GM13976 (cell line): ENCODE measurements around the gene PDGFRB.

ENCODE experiments used
- DNase-seq: peaks from one replicate; pipeline ENCODE4 v3.0.0; 2012; ENCODE audit warnings: low spot score
- CTCF ChIP-seq: IDR thresholded peaks from 2 replicates; pipeline ENCODE4 v1.5.1; 2012; ENCODE audit warnings: borderline replicate concordance, mild to moderate bottlenecking; ENCODE audit not compliant: insufficient read depth; ENCODE audit errors: extremely low read depth, missing control alignments, control extremely low read depth
- in situ Hi-C: fragments of 300-500 bp; cut with MboI; formaldehyde crosslinking; loops from one replicate; pipeline ENCODE4 v1.12.0; 2022; ENCODE audit warnings: low sequenced_read_pairs, mixed read lengths, inconsistent platforms; ENCODE audit not compliant: unreplicated experiment

PDGFRB gene

DNA sequence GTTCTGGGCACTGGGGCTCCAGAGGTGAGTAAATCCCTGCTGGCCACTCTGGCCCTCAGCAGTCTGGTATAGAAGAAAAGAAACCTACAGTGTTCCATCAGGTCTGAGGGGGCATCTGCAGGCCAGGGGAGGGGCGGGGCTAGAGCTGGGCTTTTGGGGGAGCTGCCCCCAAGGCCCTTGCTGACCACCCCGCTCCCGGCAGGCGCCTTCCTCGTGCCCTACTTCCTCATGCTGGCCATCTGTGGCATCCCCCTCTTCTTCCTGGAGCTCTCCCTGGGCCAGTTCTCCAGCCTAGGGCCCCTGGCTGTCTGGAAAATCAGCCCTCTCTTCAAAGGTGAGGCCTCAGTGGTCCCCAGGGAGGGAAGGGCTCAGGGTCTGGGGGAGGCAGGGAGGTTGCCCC is 40.9 kb upstream of the PDGFRB start:
- DNase-seq = no peak
- in situ Hi-C loops = no loop called here
- no peak for TF ChIP-seq CTCF

GRCh38 chr5:150195736-150196485 is 40.3 kb upstream of the PDGFRB start:
- DNase-seq = no peak
- in situ Hi-C loops = no loop called here
- no peak for TF ChIP-seq CTCF

- in situ Hi-C loops = no loop called here
- TF ChIP-seq CTCF = no peak
- no peak for DNase-seq
Observed at GRCh38 chr5:150192462-150192861, 36.8 kb upstream of the PDGFRB start.

DNA sequence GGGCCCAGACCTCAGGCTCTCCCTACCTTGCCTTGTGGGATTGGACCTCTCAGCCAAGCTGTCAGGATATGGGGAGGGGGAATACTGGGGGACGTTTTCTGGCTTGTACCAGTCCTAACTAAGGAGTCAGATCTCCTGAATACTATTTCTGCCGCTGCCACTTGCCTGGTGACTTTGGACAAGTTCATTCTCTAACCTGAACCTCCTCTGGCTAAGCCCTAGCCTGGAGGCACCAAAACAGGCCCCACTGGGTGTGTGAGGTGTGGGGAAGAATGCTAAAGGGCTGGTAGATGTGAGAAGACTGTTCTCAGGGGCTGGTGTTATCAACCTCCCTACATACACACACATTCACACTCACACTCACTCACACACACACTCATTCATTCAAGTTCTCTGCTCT is 35.3 kb upstream of the PDGFRB start:
- TF ChIP-seq CTCF = no peak
- in situ Hi-C loops = no loop called here

DNA sequence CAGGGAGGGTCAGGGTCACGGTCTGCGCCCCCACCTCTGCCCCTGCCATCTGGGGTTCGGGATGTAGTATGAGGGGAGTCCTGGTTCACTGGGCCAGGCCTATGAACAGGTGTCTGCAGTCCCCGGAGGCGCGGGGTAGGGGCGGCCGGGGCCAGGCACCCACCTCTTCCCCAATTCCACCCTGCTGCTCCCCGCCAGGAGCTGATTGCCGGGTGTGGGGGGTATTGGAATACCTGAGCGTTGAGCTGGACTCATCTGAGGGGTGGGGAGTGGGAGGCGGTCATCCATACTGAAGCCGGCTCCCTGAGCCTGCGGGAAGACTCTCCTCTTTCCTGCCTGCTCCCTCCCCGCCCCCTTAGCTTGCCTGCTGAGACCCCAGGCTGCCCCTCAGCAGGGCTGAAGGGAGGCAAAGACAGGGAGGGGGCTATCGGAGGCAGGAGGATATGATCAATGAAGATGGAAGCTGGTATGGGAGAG is 34.9 kb upstream of the PDGFRB start:
- DNase-seq = no peak
- in situ Hi-C loops = no loop called here
- TF ChIP-seq CTCF = no peak

More for the DNA sequence above, 35.3 kb upstream of the PDGFRB start:
- no peak for DNase-seq

DNA sequence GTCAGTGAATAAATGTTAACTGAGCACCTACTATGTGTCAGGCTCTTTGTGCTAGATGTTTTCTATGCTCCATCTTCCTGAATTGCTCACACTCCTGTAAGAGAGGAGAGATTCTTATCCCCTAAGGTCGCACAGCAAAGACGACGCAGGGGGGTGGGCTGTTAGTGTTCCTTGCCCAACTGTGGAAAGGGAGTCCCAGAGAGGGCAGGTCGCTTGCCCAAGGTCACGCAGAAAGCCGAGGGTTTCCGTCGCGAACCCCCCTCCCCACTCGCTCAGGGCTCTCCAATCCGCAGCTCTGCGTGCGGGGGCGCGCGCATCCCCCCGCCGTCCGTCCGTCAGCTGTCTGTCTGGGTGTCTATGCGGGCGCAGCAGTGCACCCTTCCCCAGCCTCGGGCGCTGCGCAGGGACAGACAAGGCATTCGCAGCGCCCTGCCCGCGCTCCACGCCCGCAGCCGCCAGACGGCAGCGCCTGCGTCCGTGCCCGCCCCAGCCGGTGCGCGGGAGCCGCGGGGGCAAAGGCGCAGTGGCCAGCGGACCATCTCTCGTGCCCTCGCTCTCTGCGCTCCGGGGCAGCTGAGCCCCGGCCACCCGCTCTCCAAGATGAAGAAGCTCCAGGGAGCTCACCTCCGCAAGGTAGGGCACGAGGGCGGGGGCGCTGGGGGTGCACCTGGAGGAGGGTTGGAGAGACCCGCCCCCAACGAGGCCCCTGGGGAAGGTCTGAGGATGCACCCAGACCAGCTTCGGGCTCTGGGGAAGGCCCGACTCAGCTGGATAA is 34.3 kb upstream of the PDGFRB start, which contains the start of gene SLC6A7:
Gene SLC6A7 (plus strand): TSS at position 335 of the 775 bp plus-strand sequence. CDS start 266 bp downstream, at position 601.
- no peak for DNase-seq
- no peak for TF ChIP-seq CTCF
- in situ Hi-C loops = no loop called here
